ENCODE measurements around the gene SCARB1. TPM values are rescaled to one million over a fixed set of nuclear protein-coding genes. Genes with fewer than 3 reads are reported as not detected.

The SCARB1 gene
- total and polyA plus RNA-seq, 9 of the 15 experiments (the other 6 are each of a cell fraction or from before 2014, with no cell fraction given), result 0.56 to 157 (median 52.8) TPM

DNA sequence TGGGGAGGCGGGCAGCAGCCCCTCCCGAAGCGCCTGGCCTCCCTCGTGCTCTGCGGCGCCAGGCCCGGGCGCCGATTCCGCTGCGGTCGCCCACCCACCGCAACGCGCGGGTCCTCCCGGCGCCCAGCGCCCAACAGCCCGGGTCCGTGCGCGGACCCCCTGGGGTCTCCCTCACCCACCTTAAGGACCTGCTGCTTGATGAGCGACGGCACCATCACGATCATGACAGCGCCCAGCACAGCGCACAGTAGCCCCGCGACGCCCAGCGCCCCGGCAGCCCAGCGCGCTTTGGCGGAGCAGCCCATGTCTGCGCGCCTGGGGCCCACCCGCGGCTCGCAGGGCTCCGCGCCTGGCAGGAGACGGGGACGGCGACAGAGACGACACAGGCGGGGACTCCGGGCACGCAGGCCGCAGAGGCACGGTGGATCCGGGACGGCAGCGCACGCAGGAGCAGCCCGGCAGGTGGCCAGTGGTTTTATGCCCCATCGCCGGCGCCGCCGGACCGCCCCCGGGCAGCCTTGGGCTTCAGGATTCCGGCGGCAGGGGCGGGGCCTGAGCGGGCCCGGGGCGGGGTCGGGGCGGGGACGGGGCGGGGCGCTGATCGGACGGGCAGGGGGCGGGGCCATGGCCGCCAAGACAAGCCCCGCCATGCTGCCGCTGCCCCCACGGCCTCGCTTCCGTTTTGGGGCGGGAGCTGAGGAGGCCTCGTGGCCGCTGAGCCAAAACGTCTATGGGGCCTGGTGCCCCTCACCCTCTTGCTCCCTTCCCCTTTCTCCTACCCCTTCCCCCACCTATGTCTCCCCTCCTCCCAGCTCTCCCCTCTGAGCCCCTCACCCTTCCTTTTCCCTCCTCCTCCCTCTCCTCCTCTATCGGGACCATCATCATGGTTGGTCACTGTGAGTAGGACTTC, at the start of gene SCARB1 (continued):
- TF ChIP-seq, protein P1, sequence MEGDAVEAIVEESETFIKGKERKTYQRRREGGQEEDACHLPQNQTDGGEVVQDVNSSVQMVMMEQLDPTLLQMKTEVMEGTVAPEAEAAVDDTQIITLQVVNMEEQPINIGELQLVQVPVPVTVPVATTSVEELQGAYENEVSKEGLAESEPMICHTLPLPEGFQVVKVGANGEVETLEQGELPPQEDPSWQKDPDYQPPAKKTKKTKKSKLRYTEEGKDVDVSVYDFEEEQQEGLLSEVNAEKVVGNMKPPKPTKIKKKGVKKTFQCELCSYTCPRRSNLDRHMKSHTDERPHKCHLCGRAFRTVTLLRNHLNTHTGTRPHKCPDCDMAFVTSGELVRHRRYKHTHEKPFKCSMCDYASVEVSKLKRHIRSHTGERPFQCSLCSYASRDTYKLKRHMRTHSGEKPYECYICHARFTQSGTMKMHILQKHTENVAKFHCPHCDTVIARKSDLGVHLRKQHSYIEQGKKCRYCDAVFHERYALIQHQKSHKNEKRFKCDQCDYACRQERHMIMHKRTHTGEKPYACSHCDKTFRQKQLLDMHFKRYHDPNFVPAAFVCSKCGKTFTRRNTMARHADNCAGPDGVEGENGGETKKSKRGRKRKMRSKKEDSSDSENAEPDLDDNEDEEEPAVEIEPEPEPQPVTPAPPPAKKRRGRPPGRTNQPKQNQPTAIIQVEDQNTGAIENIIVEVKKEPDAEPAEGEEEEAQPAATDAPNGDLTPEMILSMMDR (IDR thresholded peaks at IDR 0.05 in 2 of 3, conservative IDR thresholded peaks at IDR 0.05 in 1 of 3; ENCODE audit: insufficient read depth in 2 of 3, low read depth in 1 of 3, low read length in 3 of 3), result no peak; a peak in 1 of 6 replicates
- TF ChIP-seq MCM2 (IDR thresholded peaks at IDR 0.05; ENCODE audit: low read depth) (no peak), POLR2AphosphoS5 (IDR thresholded peaks at IDR 0.05; ENCODE audit: control insufficient read depth, insufficient read depth, low read depth, low read length) (peak; percentile 70), PHF20 (IDR thresholded peaks at IDR 0.05; ENCODE audit: partially characterized antibody) (peak; percentile 54), SRSF9 (IDR thresholded peaks at IDR 0.05; ENCODE audit: borderline replicate concordance, low read depth, low read length) (no peak), PHB (CRISPR knock-in tag; IDR thresholded peaks at IDR 0.05) (no peak), RBM22 (IDR thresholded peaks at IDR 0.05; ENCODE audit: low read depth, low read length, poor library complexity, severe bottlenecking) (no peak), BRCA1 (IDR thresholded peaks at IDR 0.05) (no peak), BRCA1 (CRISPR knock-in tag; IDR thresholded peaks at IDR 0.05) (no peak), GTF2A2 (tag; IDR thresholded peaks at IDR 0.05) (no peak), NFIX (CRISPR knock-in tag; IDR thresholded peaks at IDR 0.05; ENCODE audit: low read depth) (no peak), FIP1L1 (IDR thresholded peaks at IDR 0.05; ENCODE audit: low read depth, low read length, poor library complexity, severe bottlenecking) (peak; percentile 92), TAL1 (IDR thresholded peaks at IDR 0.05) (no peak)
- TF ChIP-seq, protein P2, sequence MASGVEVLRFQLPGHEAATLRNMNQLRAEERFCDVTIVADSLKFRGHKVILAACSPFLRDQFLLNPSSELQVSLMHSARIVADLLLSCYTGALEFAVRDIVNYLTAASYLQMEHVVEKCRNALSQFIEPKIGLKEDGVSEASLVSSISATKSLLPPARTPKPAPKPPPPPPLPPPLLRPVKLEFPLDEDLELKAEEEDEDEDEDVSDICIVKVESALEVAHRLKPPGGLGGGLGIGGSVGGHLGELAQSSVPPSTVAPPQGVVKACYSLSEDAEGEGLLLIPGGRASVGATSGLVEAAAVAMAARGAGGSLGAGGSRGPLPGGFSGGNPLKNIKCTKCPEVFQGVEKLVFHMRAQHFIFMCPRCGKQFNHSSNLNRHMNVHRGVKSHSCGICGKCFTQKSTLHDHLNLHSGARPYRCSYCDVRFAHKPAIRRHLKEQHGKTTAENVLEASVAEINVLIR (CRISPR knock-in tag; IDR thresholded peaks at IDR 0.05), result no peak
- TF ChIP-seq, protein P3, sequence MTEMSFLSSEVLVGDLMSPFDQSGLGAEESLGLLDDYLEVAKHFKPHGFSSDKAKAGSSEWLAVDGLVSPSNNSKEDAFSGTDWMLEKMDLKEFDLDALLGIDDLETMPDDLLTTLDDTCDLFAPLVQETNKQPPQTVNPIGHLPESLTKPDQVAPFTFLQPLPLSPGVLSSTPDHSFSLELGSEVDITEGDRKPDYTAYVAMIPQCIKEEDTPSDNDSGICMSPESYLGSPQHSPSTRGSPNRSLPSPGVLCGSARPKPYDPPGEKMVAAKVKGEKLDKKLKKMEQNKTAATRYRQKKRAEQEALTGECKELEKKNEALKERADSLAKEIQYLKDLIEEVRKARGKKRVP (CRISPR knock-in tag; IDR thresholded peaks at IDR 0.05), result no peak
- TF ChIP-seq, protein P4, sequence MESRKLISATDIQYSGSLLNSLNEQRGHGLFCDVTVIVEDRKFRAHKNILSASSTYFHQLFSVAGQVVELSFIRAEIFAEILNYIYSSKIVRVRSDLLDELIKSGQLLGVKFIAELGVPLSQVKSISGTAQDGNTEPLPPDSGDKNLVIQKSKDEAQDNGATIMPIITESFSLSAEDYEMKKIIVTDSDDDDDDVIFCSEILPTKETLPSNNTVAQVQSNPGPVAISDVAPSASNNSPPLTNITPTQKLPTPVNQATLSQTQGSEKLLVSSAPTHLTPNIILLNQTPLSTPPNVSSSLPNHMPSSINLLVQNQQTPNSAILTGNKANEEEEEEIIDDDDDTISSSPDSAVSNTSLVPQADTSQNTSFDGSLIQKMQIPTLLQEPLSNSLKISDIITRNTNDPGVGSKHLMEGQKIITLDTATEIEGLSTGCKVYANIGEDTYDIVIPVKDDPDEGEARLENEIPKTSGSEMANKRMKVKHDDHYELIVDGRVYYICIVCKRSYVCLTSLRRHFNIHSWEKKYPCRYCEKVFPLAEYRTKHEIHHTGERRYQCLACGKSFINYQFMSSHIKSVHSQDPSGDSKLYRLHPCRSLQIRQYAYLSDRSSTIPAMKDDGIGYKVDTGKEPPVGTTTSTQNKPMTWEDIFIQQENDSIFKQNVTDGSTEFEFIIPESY (CRISPR knock-in tag; IDR thresholded peaks at IDR 0.05), result no peak
- TF ChIP-seq, protein P5, sequence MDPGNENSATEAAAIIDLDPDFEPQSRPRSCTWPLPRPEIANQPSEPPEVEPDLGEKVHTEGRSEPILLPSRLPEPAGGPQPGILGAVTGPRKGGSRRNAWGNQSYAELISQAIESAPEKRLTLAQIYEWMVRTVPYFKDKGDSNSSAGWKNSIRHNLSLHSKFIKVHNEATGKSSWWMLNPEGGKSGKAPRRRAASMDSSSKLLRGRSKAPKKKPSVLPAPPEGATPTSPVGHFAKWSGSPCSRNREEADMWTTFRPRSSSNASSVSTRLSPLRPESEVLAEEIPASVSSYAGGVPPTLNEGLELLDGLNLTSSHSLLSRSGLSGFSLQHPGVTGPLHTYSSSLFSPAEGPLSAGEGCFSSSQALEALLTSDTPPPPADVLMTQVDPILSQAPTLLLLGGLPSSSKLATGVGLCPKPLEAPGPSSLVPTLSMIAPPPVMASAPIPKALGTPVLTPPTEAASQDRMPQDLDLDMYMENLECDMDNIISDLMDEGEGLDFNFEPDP (CRISPR knock-in tag; IDR thresholded peaks at IDR 0.05), result peak; percentile 54; the same call in 1 of the 2 replicates
